Muscle of leg (tissue), 11 donors: ENCODE measurements around the gene TEX2. TPM values are rescaled to one million over a fixed set of nuclear protein-coding genes. Genes with fewer than 3 reads are reported as not detected.
A peak's percentile ranks its signal among the peaks of the same experiment; 100 is the strongest.

Experiments
- DNase-seq: peaks from one replicate; pipeline ENCODE4 v3.0.0; 2013
- H3K27ac ChIP-seq: one replicate; pipeline ENCODE4 v1.5.1; 2013; ENCODE audit warnings: mild to moderate bottlenecking, low read length, control low read depth
- H3K27me3 ChIP-seq: one replicate; pipeline ENCODE4 v1.6.1; 2013; ENCODE audit warnings: low read length; ENCODE audit not compliant: control insufficient read depth, insufficient read depth
- H3K36me3 ChIP-seq: one replicate; pipeline ENCODE4 v1.6.1; 2013; ENCODE audit warnings: low read length; ENCODE audit not compliant: control insufficient read depth, insufficient read depth
- H3K4me1 ChIP-seq: one replicate; pipeline ENCODE4 v1.6.1; 2013; ENCODE audit warnings: low read length; ENCODE audit not compliant: control insufficient read depth, insufficient read depth
- H3K4me3 ChIP-seq: one replicate; pipeline ENCODE4 v1.5.1; 2013; ENCODE audit warnings: low read length, control low read depth
- H3K9me3 ChIP-seq: replicated peaks from 2 replicates; pipeline ENCODE4 v1.6.1; 2013; ENCODE audit warnings: low read depth, low read length; ENCODE audit not compliant: control insufficient read depth
- WGBS: methylation state at CpG from one replicate; pipeline ENCODE4 v1.1.5; 2013; ENCODE audit warnings: missing lambda C conversion rate; ENCODE audit not compliant: insufficient coverage; 5-methylcytosine and 5-hydroxymethylcytosine counted together
- polyA plus RNA-seq, 8 donors: library from polyadenylated mRNA; unstranded; fragments of 120-200 nt; gene quantifications; one replicate each; pipeline versions ENCODE4 v1.2.1 to v1.2.3, GENCODE V29; 2013; ENCODE audit warnings: inconsistent platforms in 1 of 8, low replicate concordance in 1 of 8; ENCODE audit not compliant: insufficient read length in 8 of 8, insufficient read depth in 1 of 8
- total RNA-seq: library from RNA; stranded (reverse); fragments of 120-200 nt; gene quantifications from one replicate; pipeline ENCODE4 v1.2.4, GENCODE V29; 2013

The TEX2 gene
- total and polyA plus RNA-seq, 9 donors: 16.1 to 22.5 (median 19.1) TPM

GRCh38 chr17:64162554-64162953 is 100.5 kb downstream of the TEX2 start:
- Histone ChIP-seq H3K27me3 (no peaks in the 10 kb centered on the region), H3K4me3 (no peak overlapping the region), H3K36me3 (peaks cover 18% of the 10 kb centered on the region), H3K27ac (no peak overlapping the region), H3K9me3 (no peaks in the 10 kb centered on the region), H3K4me1 (peaks cover 18% of the 10 kb centered on the region)
- no peak for DNase-seq
- WGBS: 50% methylated on average over 1 of the region's 2 CpGs

DNA sequence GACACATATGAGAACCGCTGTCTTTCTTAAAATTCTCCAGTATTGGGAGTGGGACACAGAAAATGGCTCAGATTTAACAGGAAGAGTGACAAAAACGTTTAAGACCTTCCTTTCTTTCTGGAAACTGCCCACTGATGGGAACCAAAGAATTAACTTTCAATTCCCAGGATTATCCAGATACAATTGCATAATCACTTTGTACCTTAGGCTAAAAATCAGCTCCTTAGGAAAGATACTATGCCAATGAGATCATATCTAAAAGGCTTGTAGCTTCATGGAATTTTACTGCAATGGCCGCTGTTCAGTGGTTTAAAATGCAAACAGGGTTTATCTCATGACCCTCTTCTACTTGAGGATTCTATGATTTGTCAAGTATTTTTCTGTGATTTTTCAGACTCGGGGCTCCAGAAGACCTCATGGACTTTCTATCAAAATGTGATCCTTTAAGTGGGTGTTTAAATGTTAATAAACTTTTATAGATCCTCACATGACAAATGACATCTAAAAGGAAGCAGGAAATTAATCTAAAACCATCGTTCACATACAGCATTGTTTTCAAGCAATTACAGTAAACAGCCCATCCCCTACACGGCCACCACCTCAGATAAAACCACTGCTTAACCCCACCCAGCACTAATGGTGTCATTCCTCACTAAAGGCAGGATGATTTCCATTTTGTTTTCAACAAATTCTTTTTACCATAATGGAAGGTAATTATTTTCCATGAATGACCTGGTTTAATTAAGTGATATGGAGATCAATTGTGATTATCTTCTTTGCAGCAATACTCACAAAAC is 101.5 kb downstream of the TEX2 start:
- peaks cover 27% of the 10 kb centered on the region for H3K4me1 ChIP-seq

DNA sequence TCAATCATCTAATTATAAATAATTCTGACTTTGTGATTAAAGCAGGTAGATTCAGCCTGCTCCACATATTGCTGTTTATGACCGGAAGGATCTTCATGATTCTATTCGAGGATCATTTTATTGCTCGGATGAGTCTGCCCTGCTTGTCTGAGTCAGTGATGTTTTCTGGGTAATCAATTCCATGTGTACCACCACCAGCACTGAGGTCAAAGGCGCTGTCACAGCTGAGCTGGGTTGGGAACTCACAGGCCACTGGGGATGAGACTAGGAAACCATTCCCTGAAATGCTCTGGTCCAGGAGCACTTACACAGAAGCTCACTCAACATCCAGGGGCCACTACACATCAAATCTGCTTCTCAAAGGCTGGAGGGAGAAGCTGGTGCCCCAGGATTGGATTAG is 102.7 kb downstream of the TEX2 start:
- H3K27ac ChIP-seq: no peak overlapping the region
- H3K4me3 ChIP-seq: no peak overlapping the region
- H3K9me3 ChIP-seq: no peaks in the 10 kb centered on the region
- WGBS: 39% methylated on average over 2 of the region's 4 CpGs
- no peak for DNase-seq
- peaks cover 39% of the 10 kb centered on the region for H3K4me1 ChIP-seq
- no peaks in the 10 kb centered on the region for H3K27me3 ChIP-seq
- peaks cover 6% of the 10 kb centered on the region for H3K36me3 ChIP-seq

More for the DNA sequence above, 101.5 kb downstream of the TEX2 start:
- Histone ChIP-seq H3K4me3 (no peak overlapping the region), H3K36me3 (peaks cover 15% of the 10 kb centered on the region), H3K27me3 (no peaks in the 10 kb centered on the region), H3K27ac (no peak overlapping the region), H3K9me3 (no peaks in the 10 kb centered on the region)
- DNase-seq: no peak
- no CpG with 5 or more reads among the region's 6 CpGs for WGBS

- Histone ChIP-seq H3K9me3 (no peaks in the 10 kb centered on the region), H3K4me1 (peaks cover 50% of the 10 kb centered on the region), H3K27ac (peak overlapping the region; percentile 78), H3K27me3 (no peaks in the 10 kb centered on the region), H3K4me3 (no peak overlapping the region), H3K36me3 (peaks cover 4% of the 10 kb centered on the region)
- 21% methylated on average over 8 of the region's 12 CpGs for WGBS
- DNase-seq: peak; percentile 66
Measured at GRCh38 chr17:64158831-64159590, 104.0 kb downstream of the TEX2 start.

GRCh38 chr17:64158406-64158805 is 104.7 kb downstream of the TEX2 start:
- peak overlapping the region; percentile 78 for H3K27ac ChIP-seq
- peaks cover 50% of the 10 kb centered on the region for H3K4me1 ChIP-seq
- no peaks in the 10 kb centered on the region for H3K9me3 ChIP-seq
- DNase-seq: peak; percentile 68
- no peak overlapping the region for H3K4me3 ChIP-seq
- H3K27me3 ChIP-seq: no peaks in the 10 kb centered on the region
- peaks cover 7% of the 10 kb centered on the region for H3K36me3 ChIP-seq
- WGBS: 21% methylated on average over 3 of the region's 7 CpGs

- no peak overlapping the region for H3K4me3 ChIP-seq
- H3K9me3 ChIP-seq: no peaks in the 10 kb centered on the region
- H3K27ac ChIP-seq: peak overlapping the region; percentile 78
- H3K4me1 ChIP-seq: peaks cover 54% of the 10 kb centered on the region
- no CpG with 5 or more reads among the region's 2 CpGs for WGBS
- H3K27me3 ChIP-seq: no peaks in the 10 kb centered on the region
- H3K36me3 ChIP-seq: peaks cover 14% of the 10 kb centered on the region
- DNase-seq: no peak
Measured at GRCh38 chr17:64157669-64158180, 105.3 kb downstream of the TEX2 start.

DNA sequence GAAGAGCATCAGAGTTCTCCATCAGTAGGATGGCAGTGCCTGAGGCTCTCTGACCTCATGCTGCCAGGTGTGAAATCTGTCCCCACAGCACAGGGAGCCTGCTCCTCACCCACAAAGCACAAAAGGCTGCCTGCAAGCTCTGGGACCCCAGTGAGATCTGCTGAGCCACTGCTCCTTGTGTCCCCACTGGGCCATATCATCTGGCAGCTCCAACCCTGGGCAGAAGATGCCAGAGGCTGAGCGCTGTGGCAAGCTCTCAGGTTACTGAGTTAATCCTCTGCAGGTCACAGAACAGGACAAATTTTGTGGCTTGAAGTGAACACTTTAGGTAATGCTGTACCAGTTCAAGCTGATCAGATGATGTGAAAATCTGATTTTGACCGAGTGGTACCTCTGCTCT is 106.4 kb downstream of the TEX2 start:
- Histone ChIP-seq H3K4me3 (no peak overlapping the region), H3K27ac (peak overlapping the region; percentile 92), H3K27me3 (no peaks in the 10 kb centered on the region), H3K9me3 (no peaks in the 10 kb centered on the region), H3K36me3 (peaks cover 16% of the 10 kb centered on the region), H3K4me1 (peaks cover 59% of the 10 kb centered on the region)
- DNase-seq: peak; percentile 51
- WGBS: 85% methylated on average over 2 of the region's 2 CpGs

DNA sequence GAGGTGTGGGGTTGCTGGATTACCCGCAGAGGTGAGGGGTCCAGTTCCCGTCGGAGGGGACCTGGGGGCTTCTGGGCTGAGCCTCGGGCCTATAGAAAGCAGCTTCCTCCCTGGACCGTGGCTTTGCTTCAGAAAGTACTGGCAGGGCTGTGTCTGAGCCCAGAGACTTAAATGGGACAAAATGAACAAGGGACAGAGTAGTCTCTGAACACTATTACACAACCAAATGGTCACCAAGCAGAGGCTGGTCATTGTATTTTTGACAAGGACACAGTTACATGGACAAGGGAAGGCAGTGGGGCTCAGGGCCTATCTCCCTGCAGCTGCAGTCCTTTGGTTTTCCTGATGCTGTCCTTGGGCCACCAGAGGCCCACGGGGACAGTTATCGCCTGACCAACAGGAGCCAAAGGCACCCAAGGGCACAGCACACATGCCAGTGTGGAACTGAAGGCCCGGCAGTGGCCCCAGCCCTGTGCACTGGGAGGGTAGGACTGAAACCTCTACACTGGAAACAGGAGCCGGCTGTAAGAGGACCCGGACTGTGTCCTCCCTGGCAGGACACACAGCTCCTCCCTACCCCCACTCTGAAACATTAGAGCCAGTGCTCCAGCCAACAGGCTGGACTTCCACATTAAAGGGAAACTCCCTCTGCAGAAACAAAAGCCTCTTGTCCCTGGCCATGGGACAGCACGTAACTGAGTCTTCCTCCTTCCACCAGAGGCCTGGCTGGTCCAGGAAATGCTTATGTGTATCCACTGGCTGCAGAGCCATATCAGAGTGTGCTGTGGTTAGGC is 107.1 kb downstream of the TEX2 start:
- Histone ChIP-seq H3K4me1 (peaks cover 59% of the 10 kb centered on the region), H3K4me3 (no peak overlapping the region), H3K27ac (peak overlapping the region; percentile 92), H3K27me3 (no peaks in the 10 kb centered on the region), H3K9me3 (no peaks in the 10 kb centered on the region), H3K36me3 (peaks cover 17% of the 10 kb centered on the region)
- DNase-seq: peak; percentile 96
- 32% methylated on average over 9 of the region's 11 CpGs for WGBS

- Histone ChIP-seq H3K4me3 (no peak overlapping the region), H3K9me3 (no peaks in the 10 kb centered on the region), H3K4me1 (peaks cover 59% of the 10 kb centered on the region), H3K27ac (peak overlapping the region; percentile 92), H3K36me3 (peaks cover 21% of the 10 kb centered on the region), H3K27me3 (no peaks in the 10 kb centered on the region)
- DNase-seq: peak; percentile 54
- WGBS: 66% methylated on average over 6 of the region's 7 CpGs
Measured at GRCh38 chr17:64155129-64155528, 107.9 kb downstream of the TEX2 start.
